KOPT-K1 (cell line): ENCODE measurements around the gene SLC4A2.

Experiments used
- H3K27ac ChIP-seq: fragments of 200-600 bp; sonication (generic); 2 replicates; pipeline ENCODE4 v1.5.1; 2016; ENCODE audit warnings: antibody characterized with exemption, mild to moderate bottlenecking, low read depth, low read length; ENCODE audit not compliant: poor library complexity, severe bottlenecking
- H3K36me3 ChIP-seq: fragments of 200-600 bp; sonication (generic); 2 replicates; pipeline ENCODE4 v1.5.1; 2017; ENCODE audit warnings: antibody characterized with exemption, mild to moderate bottlenecking, low read length, moderate library complexity; ENCODE audit not compliant: insufficient read depth
- H3K9me3 ChIP-seq: fragments of 200-600 bp; sonication (generic); 2 replicates; pipeline ENCODE4 v1.5.1; 2017; ENCODE audit warnings: antibody characterized with exemption, low read length, mild to moderate bottlenecking; ENCODE audit not compliant: insufficient read depth, poor library complexity, severe bottlenecking

Gene SLC4A2

GRCh38 chr7:151085691-151086620, 26.6 kb downstream of the SLC4A2 start, which contains the start of gene AGAP3:
Gene AGAP3, plus strand, starts transcription at chr7:151086475. Its CDS starts 267 bp downstream, at chr7:151086742.
- Histone ChIP-seq H3K36me3 (no peaks in the 10 kb centered on the region), H3K9me3 (no peaks in the 10 kb centered on the region), H3K27ac (no peak within 1 kb of the TSS)

DNA sequence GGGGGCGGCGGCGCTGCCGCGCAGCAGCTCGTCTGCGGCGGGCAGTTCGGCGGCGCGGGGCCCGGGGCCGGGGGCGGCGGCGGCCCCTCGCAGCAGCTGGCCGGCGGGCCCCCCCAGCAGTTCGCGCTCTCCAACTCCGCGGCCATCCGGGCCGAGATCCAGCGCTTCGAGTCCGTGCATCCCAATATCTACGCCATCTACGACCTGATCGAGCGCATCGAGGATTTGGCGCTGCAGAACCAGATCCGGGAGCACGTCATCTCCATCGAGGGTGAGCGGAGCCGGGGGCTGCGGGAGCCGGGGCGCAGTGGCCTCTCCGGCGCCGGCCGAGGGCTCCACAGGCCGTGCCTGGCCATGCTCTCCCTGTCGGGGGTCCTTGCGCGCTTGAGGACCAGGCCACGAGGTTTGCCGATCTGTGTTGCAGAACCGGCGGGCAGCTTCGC, 27.4 kb downstream of the SLC4A2 start:
- H3K36me3 ChIP-seq, result no peaks in the 10 kb centered on the region
- no peaks in the 10 kb centered on the region for H3K9me3 ChIP-seq
- H3K27ac ChIP-seq, result no peak overlapping the region

DNA sequence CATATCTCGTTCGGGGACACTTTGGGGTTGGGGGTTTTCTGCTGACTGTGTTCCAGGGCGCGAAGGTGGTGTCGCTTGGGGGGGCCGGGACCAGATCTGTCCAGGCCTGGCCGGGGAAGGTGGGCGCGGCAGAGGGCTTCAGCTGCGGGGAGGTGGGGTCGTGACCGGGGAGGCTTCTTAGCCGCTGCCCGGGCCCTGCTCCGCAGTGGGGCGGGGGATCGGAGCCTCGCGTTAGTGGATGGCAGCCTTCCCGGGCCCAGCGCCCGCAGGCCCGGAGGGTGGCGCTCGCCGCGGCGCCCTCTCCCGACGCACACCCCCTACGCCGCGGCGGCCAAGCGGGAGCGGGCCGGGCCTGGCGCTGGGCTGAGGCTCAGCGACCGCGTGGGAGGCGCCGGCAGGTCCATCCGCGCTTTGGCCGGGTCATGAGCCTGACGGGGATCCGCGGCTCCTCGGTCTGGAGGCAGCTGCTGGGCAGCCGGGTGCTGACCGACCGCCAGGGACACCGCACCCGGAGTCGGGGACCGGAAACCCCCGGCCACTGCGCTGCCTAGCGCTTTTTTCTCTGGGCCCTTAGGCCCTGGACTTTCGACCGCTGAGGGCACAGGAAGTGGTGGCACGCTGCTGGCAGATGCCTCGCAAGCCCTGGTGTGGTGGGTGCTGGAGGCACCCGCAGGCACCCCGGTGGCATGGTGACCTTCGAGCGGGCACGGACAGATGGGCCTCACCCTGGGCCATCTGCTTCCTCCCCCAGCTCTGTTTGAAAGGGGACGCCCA, 28.0 kb downstream of the SLC4A2 start:
- Histone ChIP-seq H3K27ac (no peak overlapping the region), H3K36me3 (no peaks in the 10 kb centered on the region), H3K9me3 (no peaks in the 10 kb centered on the region)

GRCh38 chr7:151088019-151088855, 28.8 kb downstream of the SLC4A2 start:
- Histone ChIP-seq H3K27ac (no peak overlapping the region), H3K9me3 (no peaks in the 10 kb centered on the region), H3K36me3 (no peaks in the 10 kb centered on the region)

DNA sequence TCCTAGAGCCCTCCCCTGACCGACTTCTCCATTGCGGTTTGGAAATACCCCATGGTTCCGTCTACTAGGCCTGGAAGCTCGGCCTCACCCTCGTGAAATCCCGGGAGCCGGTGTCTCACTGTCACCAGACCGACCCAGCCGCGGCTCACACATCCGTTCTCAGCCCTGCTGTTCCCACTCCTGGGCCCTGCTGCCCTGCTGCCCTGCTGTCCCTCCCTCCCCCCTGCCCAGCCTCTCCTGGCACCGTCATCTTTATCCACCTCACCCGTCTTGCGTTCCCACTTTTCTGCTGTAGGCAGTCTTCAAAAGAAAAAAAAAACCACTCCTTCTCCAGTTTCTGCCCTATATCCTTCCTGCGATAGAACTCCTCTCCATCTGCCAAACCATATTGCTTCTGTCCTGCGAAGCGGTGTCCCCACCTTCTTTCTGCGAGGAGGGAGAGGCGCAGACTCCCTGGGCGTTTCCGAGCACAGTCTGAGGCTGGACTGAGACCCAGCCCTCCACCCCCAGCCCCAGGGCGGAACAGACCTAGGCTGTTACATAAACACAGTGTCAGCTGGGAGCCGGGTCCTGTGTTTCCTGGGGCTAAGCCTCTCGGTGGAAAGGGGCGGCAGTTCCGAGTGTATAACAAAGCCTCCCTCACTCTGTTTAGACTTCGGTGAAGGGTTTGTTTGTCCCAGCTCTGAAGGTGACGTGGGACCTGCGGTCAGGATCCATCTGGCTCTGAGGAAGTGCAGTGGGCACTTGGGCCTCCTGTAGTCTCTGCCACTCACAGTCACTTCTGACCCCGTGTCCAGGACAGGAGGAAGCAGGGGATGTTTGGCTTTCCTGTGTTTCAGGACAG, 29.7 kb downstream of the SLC4A2 start:
- Histone ChIP-seq H3K36me3 (no peaks in the 10 kb centered on the region), H3K27ac (no peak overlapping the region), H3K9me3 (no peaks in the 10 kb centered on the region)

DNA sequence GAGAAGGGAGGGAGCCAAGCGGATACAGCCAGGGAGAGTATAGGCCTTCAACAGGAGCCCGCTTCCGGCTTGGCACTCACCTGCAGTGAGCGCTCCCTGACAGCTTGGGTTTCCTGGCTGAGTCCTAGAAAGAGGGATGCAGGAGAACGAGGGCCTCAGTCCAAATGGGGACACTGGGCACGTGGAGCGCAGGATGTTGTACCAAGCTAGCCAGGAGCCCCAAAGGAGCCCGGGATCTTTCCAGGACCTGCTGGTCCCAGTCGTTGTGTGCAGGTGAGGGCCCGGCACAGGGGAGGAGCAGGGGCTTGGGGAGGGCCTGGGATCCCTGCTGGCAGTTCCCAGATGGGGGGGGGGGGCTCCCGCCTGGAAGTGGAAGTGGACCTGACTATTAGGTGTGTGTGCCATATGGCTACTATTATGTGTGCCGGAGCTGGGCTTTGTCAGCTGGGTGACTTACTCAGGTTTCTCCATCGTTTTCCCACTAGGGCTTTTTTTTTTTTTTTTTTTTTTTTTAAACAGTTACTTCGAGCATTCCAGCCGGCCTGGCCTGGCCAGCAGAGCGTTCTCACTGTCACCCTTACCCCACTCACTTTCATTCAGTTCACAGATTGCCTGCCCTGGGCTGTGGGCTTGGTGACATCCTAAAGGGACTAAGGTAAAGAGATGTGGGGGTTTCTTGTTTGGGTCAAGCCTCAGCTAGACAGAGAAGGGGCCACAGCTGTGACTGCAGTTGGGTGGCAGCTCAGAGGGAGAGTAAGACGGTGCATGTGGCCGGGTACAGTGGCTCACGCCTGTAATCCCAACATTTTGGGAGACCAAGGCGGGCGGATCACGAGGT, 30.7 kb downstream of the SLC4A2 start:
- H3K27ac ChIP-seq, result no peak overlapping the region
- no peaks in the 10 kb centered on the region for H3K9me3 ChIP-seq
- no peaks in the 10 kb centered on the region for H3K36me3 ChIP-seq

DNA sequence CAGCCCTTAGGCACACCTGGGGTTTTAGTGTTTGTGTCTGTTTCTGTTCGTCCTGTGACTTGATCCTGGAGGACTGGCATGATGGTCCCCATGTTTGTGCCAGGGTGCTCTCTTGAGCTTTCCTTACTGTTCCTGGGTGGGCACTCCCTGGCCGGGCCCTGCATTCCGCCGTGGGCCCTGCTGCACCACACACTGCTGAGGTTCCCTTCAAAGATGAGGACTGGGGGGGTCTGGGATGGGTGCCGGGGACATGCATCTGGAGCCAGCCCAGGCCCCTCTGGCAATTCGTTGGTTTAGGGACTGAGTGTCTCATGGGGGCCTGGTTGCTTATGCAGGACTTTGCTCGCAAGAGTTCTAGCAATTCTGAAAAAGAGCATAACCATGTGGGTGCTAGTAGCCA, 31.6 kb downstream of the SLC4A2 start:
- Histone ChIP-seq H3K27ac (no peak overlapping the region), H3K36me3 (no peaks in the 10 kb centered on the region), H3K9me3 (no peaks in the 10 kb centered on the region)

DNA sequence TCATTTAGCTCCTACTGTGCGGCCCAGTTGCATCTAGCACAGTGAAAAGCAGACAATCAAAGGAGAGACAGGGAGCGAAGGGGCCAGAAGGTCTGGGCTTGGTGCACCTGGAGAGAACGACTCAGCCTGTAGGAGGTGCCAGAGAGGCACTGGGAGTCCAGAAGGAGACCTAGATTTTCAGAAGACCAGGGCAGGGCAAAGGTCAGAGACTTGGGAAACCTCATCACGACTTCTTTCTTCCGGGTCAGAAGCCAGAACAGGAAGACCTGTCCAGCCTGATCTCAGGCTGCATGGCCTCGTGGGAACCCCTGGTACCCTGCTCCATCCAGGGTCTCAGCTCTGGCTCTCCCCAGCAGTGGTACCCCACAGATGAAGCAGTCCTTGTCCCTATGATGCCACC, 32.0 kb downstream of the SLC4A2 start:
- Histone ChIP-seq H3K36me3 (no peaks in the 10 kb centered on the region), H3K9me3 (no peaks in the 10 kb centered on the region), H3K27ac (no peak overlapping the region)

DNA sequence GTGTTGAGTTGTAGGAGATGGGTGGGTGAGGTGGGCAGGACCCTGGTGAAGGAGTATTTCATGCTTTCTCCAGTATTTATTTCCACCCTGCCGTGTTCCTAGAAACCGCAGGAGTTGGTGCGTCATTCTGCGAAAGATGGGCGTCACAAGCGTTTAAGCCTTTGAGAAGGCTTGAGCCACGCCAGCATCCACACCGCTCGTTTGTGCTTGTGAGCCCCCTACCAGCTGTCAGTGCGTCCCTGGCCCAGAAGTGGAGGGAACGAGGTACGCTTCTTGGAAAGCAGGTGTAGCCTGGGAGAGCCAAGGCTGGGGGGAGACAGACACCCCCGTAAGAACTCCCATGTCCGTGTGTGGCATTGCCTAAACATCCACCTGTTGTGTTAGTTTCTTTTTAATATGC, 32.6 kb downstream of the SLC4A2 start:
- no peaks in the 10 kb centered on the region for H3K9me3 ChIP-seq
- no peak overlapping the region for H3K27ac ChIP-seq
- no peaks in the 10 kb centered on the region for H3K36me3 ChIP-seq

DNA sequence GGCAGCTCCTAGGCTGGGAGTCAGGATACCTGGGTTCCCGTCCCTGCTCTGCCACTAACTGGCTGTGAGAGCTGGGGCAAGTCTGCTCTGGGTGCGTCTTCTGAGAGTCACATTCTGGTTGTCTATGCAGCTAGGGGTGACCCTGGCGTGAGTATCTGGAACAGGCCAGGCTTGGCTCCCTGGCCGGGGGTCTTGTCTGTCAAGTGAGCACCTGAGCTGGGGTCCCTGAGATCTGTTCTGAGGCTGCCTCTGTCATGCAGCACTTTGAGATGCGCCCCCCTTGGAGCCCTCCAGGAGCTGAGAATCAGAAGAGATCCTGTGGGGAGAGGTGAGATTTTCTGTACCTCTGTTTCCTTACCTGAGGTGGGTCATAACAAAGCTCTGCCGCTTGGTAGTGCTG, 34.4 kb downstream of the SLC4A2 start:
- Histone ChIP-seq H3K36me3 (no peaks in the 10 kb centered on the region), H3K9me3 (no peaks in the 10 kb centered on the region)

GRCh38 chr7:151094675-151095074, 35.3 kb downstream of the SLC4A2 start:
- H3K27ac ChIP-seq, result no peak overlapping the region
- no peaks in the 10 kb centered on the region for H3K9me3 ChIP-seq
- H3K36me3 ChIP-seq, result no peaks in the 10 kb centered on the region

More for the DNA sequence above, 34.4 kb downstream of the SLC4A2 start:
- no peak overlapping the region for H3K27ac ChIP-seq

DNA sequence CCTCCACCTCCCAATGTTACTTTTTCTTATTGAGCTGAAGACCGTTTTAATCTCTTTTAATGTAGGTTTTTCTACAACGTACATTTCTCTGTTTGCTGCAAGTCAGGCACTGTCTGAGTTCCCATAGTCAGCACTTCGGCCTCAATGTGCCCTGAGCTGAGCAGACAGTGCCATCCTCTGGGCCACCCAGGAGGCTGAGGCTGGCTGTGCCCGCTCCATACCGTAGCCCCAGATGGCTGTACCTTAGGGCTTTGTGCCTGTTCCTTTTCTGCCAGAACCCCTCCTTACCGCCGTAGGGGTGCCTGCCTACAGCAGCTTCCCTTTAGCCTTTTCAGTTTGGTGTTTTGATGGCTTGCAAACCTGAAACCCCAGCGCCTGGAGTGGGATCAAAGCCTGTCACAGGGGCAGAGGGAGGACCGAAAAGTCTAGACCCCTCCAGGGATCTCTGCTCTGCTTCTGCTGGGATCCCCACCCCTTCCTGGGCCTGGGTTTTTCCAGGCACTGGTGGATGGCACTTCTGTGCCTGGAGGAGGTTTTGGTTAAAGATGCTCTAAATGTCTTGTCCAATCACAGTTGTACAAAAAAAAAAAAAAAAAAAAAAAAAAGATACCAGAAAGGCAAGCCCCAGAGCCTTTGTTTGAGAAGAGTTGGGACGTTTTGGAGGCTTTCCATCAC, 35.9 kb downstream of the SLC4A2 start:
- H3K36me3 ChIP-seq, result no peaks in the 10 kb centered on the region
- no peaks in the 10 kb centered on the region for H3K9me3 ChIP-seq
- no peak overlapping the region for H3K27ac ChIP-seq
